Measurements from ENCODE around the gene FBLL1. TPM values are rescaled to one million over a fixed set of nuclear protein-coding genes. Genes with fewer than 3 reads are reported as not detected.
A peak's percentile ranks its signal among the peaks of the same experiment; 100 is the strongest.

FBLL1 gene
- total and polyA plus RNA-seq, 9 of the 15 experiments (the other 6 are each of a cell fraction or from before 2014, with no cell fraction given): not detected

DNA sequence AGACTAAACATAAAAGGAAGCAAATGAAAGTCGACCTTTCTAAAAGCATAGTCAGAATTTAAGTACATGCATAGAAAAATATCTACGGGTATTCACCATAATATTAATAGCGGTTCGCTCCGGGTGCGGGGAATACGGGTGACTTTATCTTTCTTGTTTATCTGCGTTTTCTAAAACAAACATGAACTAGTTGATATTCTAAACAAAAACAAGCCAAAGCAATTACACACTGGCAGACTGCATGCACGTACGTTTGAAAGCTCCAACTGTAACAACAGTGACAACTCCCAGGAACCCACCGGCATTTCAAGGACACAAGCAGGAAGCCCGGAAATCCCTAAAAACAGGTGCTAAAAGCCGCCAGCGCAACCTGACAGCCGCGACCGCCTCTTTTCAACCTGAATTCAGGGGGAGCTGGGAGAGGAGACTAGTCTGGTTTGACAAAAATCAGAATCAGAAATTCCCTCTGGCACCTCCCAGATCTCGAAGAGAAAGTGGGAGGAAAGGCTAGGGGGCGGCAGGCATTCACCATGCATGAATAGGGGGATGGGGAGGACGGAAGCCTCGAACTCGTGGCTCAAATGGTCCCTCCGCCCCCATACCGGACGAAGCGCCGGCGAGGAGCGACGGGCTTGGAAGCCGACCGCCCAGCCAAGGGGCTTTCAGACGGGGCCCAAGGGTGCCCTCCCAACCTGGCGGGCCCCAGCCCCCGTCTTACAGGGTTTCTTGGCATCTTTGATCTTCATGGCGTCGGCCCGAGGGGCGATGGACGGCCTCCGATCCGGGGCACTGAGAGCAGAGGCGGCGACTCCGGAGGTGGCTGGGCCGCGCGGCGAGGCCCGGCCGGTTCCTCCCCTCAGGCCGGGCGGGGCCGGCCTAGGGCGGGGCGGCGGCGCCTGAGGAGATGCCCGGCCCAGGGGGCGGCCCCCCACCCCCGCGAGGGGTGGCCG lies 49.7 kb downstream of the FBLL1 start, which contains the start of gene PANK3 (continued):
- TF ChIP-seq, protein P1, sequence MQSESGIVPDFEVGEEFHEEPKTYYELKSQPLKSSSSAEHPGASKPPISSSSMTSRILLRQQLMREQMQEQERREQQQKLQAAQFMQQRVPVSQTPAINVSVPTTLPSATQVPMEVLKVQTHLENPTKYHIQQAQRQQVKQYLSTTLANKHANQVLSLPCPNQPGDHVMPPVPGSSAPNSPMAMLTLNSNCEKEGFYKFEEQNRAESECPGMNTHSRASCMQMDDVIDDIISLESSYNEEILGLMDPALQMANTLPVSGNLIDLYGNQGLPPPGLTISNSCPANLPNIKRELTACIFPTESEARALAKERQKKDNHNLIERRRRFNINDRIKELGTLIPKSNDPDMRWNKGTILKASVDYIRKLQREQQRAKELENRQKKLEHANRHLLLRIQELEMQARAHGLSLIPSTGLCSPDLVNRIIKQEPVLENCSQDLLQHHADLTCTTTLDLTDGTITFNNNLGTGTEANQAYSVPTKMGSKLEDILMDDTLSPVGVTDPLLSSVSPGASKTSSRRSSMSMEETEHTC (IDR thresholded peaks at IDR 0.05): no peak
- TF ChIP-seq GMEB1 (CRISPR knock-in tag; IDR thresholded peaks at IDR 0.05) (no peak), HMG20B (CRISPR knock-in tag; IDR thresholded peaks at IDR 0.05) (no peak), HNRNPH1 (optimal IDR thresholded peaks at IDR 0.05; ENCODE audit: low read depth, low read length) (no peak), RFX1 (IDR thresholded peaks at IDR 0.05) (no peak), PCBP1 (IDR thresholded peaks at IDR 0.05; ENCODE audit: low read depth, low read length, poor library complexity, severe bottlenecking) (peak; percentile 56), SPI1 (IDR thresholded peaks at IDR 0.05; ENCODE audit: borderline replicate concordance, low read depth, low read length) (0 out of 2 replicates have a peak, but pooled peaks have one; percentile 11), KDM5B (IDR thresholded peaks at IDR 0.05; ENCODE audit: insufficient replicate concordance, low read depth, low read length) (peak; percentile 60), SIN3B (IDR thresholded peaks at IDR 0.05; ENCODE audit: low read depth) (peak; percentile 32; the same call in 1 of the 2 replicates), CXXC5 (CRISPR knock-in tag; IDR thresholded peaks at IDR 0.05) (no peak), ZFPM2 (CRISPR knock-in tag; IDR thresholded peaks at IDR 0.05) (no peak), EZH2 (IDR thresholded peaks at IDR 0.05; ENCODE audit: borderline replicate concordance, low read depth, low read length) (no peak), CREB1 (IDR thresholded peaks at IDR 0.05) (peak; percentile 39; the same call in 1 of the 2 replicates), CREB1 (CRISPR knock-in tag; IDR thresholded peaks at IDR 0.05) (no peak), EP300 (IDR thresholded peaks at IDR 0.05; ENCODE audit: low read length) (no peak), CREB3 (tag; conservative IDR thresholded peaks at IDR 0.05; ENCODE audit: low read depth) (no peak), ZNF695 (CRISPR knock-in tag; IDR thresholded peaks at IDR 0.05) (no peak), NFRKB (IDR thresholded peaks at IDR 0.05; ENCODE audit: low read depth) (peak; percentile 45; the same call in 1 of the 2 replicates), ZNF764 (CRISPR knock-in tag; IDR thresholded peaks at IDR 0.05; ENCODE audit: low read depth) (peak; percentile 78; the same call in 1 of the 2 replicates)
- TF ChIP-seq, protein P2, sequence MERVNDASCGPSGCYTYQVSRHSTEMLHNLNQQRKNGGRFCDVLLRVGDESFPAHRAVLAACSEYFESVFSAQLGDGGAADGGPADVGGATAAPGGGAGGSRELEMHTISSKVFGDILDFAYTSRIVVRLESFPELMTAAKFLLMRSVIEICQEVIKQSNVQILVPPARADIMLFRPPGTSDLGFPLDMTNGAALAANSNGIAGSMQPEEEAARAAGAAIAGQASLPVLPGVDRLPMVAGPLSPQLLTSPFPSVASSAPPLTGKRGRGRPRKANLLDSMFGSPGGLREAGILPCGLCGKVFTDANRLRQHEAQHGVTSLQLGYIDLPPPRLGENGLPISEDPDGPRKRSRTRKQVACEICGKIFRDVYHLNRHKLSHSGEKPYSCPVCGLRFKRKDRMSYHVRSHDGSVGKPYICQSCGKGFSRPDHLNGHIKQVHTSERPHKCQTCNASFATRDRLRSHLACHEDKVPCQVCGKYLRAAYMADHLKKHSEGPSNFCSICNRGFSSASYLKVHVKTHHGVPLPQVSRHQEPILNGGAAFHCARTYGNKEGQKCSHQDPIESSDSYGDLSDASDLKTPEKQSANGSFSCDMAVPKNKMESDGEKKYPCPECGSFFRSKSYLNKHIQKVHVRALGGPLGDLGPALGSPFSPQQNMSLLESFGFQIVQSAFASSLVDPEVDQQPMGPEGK (CRISPR knock-in tag; IDR thresholded peaks at IDR 0.05; ENCODE audit: borderline replicate concordance): no peak

All from K562 (cell line).